Measurements from ENCODE around the gene MYO5A. TPM values are rescaled to one million over a fixed set of nuclear protein-coding genes. Genes with fewer than 3 reads are reported as not detected.

Gene MYO5A
- polyA plus RNA-seq, 3 donors = 6.9 to 33.5 (median 16.6) TPM

GRCh38 chr15:52278135-52278534, 250.5 kb downstream of the MYO5A start:
- no peak for DNase-seq
- no peak overlapping the region for H3K4me3 Mint-ChIP-seq
- H3K4me1 ChIP-seq (ENCODE audit: control insufficient read depth in 1 of 2, insufficient read depth in 2 of 2, low read length in 2 of 2) = no peaks in the 10 kb centered on the region
- TF ChIP-seq CTCF (IDR thresholded peaks at IDR 0.05) = no peak
- no peaks in the 10 kb centered on the region for H3K27me3 ChIP-seq (ENCODE audit: control insufficient read depth in 2 of 2, insufficient read depth in 2 of 2, low read length in 2 of 2)
- no peaks in the 10 kb centered on the region for H3K36me3 ChIP-seq (replicated peaks in 1 of 2; ENCODE audit: control insufficient read depth in 1 of 2, insufficient read depth in 2 of 2, low read length in 2 of 2)
- 100% methylated on average over 2 of the region's 3 CpGs for WGBS (ENCODE audit: insufficient coverage)
- no peak overlapping the region for H3K27ac Mint-ChIP-seq
- H3K4me3 ChIP-seq (replicated peaks in 1 of 3; ENCODE audit: low read depth in 2 of 3, low read length in 3 of 3) = no peak overlapping the region
- no peak overlapping the region for H3K4me2 ChIP-seq (replicated peaks; ENCODE audit: extremely low read depth, low read length, poor library complexity, severe bottlenecking)
- no peaks in the 10 kb centered on the region for H3K4me1 Mint-ChIP-seq
- no peaks in the 10 kb centered on the region for H3K79me2 ChIP-seq (ENCODE audit: insufficient read depth, low read length)
- intact Hi-C loops (cut with micrococcal nuclease) = no loop called here
- H4K20me1 ChIP-seq (ENCODE audit: insufficient read depth, low read length) = no peaks in the 10 kb centered on the region
- no peak overlapping the region for H3K9ac ChIP-seq (ENCODE audit: insufficient read depth, low read length, poor library complexity, severe bottlenecking)
- H2AFZ ChIP-seq (ENCODE audit: insufficient read depth, low read depth, low read length, poor library complexity, severe bottlenecking) = no peak overlapping the region
- no peaks in the 10 kb centered on the region for H3K36me3 Mint-ChIP-seq
- H3K27ac ChIP-seq (ENCODE audit: low read depth in 1 of 2, low read length in 2 of 2) = no peak overlapping the region
- no peaks in the 10 kb centered on the region for H3K9me3 Mint-ChIP-seq
- no peaks in the 10 kb centered on the region for H3K9me3 ChIP-seq (replicated peaks in 1 of 2; ENCODE audit: control insufficient read depth in 1 of 2, insufficient read depth in 1 of 2, low read length in 2 of 2)
- H3K27me3 Mint-ChIP-seq (ENCODE audit: low read depth in 3 of 3) = peaks cover 0 to 2% (median 0%) of the 10 kb centered on the region in 3 donors

GRCh38 chr15:52277575-52277974, 251.1 kb downstream of the MYO5A start:
- Histone ChIP-seq H3K36me3 (replicated peaks in 1 of 2; ENCODE audit: control insufficient read depth in 1 of 2, insufficient read depth in 2 of 2, low read length in 2 of 2) (no peaks in the 10 kb centered on the region), H3K9me3 (replicated peaks in 1 of 2; ENCODE audit: control insufficient read depth in 1 of 2, insufficient read depth in 1 of 2, low read length in 2 of 2) (no peaks in the 10 kb centered on the region), H2AFZ (ENCODE audit: insufficient read depth, low read depth, low read length, poor library complexity, severe bottlenecking) (no peak overlapping the region), H3K9ac (ENCODE audit: insufficient read depth, low read length, poor library complexity, severe bottlenecking) (no peak overlapping the region), H3K4me3 (replicated peaks in 1 of 3; ENCODE audit: low read depth in 2 of 3, low read length in 3 of 3) (no peak overlapping the region), H3K4me1 (ENCODE audit: control insufficient read depth in 1 of 2, insufficient read depth in 2 of 2, low read length in 2 of 2) (no peaks in the 10 kb centered on the region), H3K79me2 (ENCODE audit: insufficient read depth, low read length) (no peaks in the 10 kb centered on the region), H3K4me2 (replicated peaks; ENCODE audit: extremely low read depth, low read length, poor library complexity, severe bottlenecking) (no peak overlapping the region), H3K27ac (ENCODE audit: low read depth in 1 of 2, low read length in 2 of 2) (no peak overlapping the region), H3K27me3 (ENCODE audit: control insufficient read depth in 2 of 2, insufficient read depth in 2 of 2, low read length in 2 of 2) (no peaks in the 10 kb centered on the region), H4K20me1 (ENCODE audit: insufficient read depth, low read length) (no peaks in the 10 kb centered on the region)
- 90% methylated on average over 8 of the region's 9 CpGs for WGBS (ENCODE audit: insufficient coverage)
- no peaks in the 10 kb centered on the region for H3K36me3 Mint-ChIP-seq
- H3K27me3 Mint-ChIP-seq (ENCODE audit: low read depth in 3 of 3) = peaks cover 0 to 2% (median 0%) of the 10 kb centered on the region in 3 donors
- no peaks in the 10 kb centered on the region for H3K9me3 Mint-ChIP-seq
- no peaks in the 10 kb centered on the region for H3K4me1 Mint-ChIP-seq
- no peak overlapping the region for H3K4me3 Mint-ChIP-seq
- no peak for TF ChIP-seq CTCF (IDR thresholded peaks at IDR 0.05)
- intact Hi-C loops (cut with micrococcal nuclease) = no loop called here
- DNase-seq = no peak
- no peak overlapping the region for H3K27ac Mint-ChIP-seq
